DOHH2 (cell line): ENCODE results near the gene TNPO3.

ENCODE experiments used
- H3F3A ChIP-seq: fragments of 200-600 bp; sonication (generic), shearing (Covaris generic); 2 replicates; pipeline ENCODE4 v1.6.0; 2016; ENCODE audit warnings: antibody characterized with exemption, mild to moderate bottlenecking; ENCODE audit not compliant: control insufficient read depth, insufficient read depth
- H3K27ac ChIP-seq: fragments of 200-600 bp; sonication (generic); 2 replicates; pipeline ENCODE4 v1.5.1; 2014; ENCODE audit warnings: low read depth, mild to moderate bottlenecking, low read length, moderate library complexity
- H3K27me3 ChIP-seq: fragments of 200-600 bp; sonication (generic); 2 replicates; pipeline ENCODE4 v1.6.1; 2014; ENCODE audit warnings: mild to moderate bottlenecking, low read length, mixed read lengths; ENCODE audit not compliant: control insufficient read depth
- H3K36me3 ChIP-seq: fragments of 200-600 bp; sonication (generic); 2 replicates; pipeline ENCODE4 v1.6.1; 2014; ENCODE audit warnings: mild to moderate bottlenecking, low read length, moderate library complexity, mixed read lengths; ENCODE audit not compliant: control insufficient read depth
- H3K4me1 ChIP-seq: fragments of 200-600 bp; sonication (generic); 2 replicates; pipeline ENCODE4 v1.6.1; 2014; ENCODE audit warnings: mild to moderate bottlenecking, low read length, mixed read lengths; ENCODE audit not compliant: control insufficient read depth
- H3K4me2 ChIP-seq: fragments of 200-600 bp; sonication (generic); 2 replicates; pipeline ENCODE4 v1.6.0; 2014; ENCODE audit warnings: mild to moderate bottlenecking, low read length, moderate library complexity
- H3K4me3 ChIP-seq: fragments of 200-600 bp; sonication (generic); 2 replicates; pipeline ENCODE4 v1.5.1; 2014; ENCODE audit warnings: mild to moderate bottlenecking, low read length, mixed read lengths
- H3K79me2 ChIP-seq: fragments of 200-600 bp; sonication (generic); 2 replicates; pipeline ENCODE4 v1.6.1; 2014; ENCODE audit warnings: mild to moderate bottlenecking, low read length, mixed read lengths; ENCODE audit not compliant: control insufficient read depth
- H3K9me2 ChIP-seq: fragments of 200-600 bp; sonication (generic); replicated peaks from 2 replicates; pipeline ENCODE4 v1.6.1; 2014; ENCODE audit warnings: mild to moderate bottlenecking, low read length, mixed read lengths; ENCODE audit not compliant: control insufficient read depth
- H3K9me3 ChIP-seq: fragments of 200-600 bp; sonication (generic); 2 replicates; pipeline ENCODE4 v1.6.1; 2014; ENCODE audit warnings: antibody characterized with exemption, low read length, mixed read lengths; ENCODE audit not compliant: control insufficient read depth, insufficient read depth
- H4K20me1 ChIP-seq: fragments of 200-600 bp; sonication (generic); 2 replicates; pipeline ENCODE4 v1.6.0; 2014; ENCODE audit warnings: low read depth, mild to moderate bottlenecking, antibody characterized with exemption, low read length, moderate library complexity; ENCODE audit not compliant: control insufficient read depth, insufficient read depth
- CTCF ChIP-seq: fragments of 200-600 bp; sonication (generic); IDR thresholded peaks from one replicate; pipeline ENCODE4 v1.5.1; 2014; ENCODE audit warnings: antibody characterized with exemption, mild to moderate bottlenecking, low read depth, low read length; ENCODE audit not compliant: poor library complexity, severe bottlenecking
- EZH2phosphoT487 ChIP-seq: fragments of 200-600 bp; sonication (generic); IDR thresholded peaks from 2 replicates; pipeline ENCODE4 v1.6.1; 2017; ENCODE audit warnings: borderline replicate concordance, mild to moderate bottlenecking, antibody characterized with exemption, low read length, moderate library complexity, mixed read lengths

The TNPO3 gene

GRCh38 chr7:129037585-129037984 lies 17.3 kb downstream of the TNPO3 start:
- peaks cover 10% of the 10 kb centered on the region; the same call in 1 of the 2 replicates for H4K20me1 ChIP-seq
- H3K4me3 ChIP-seq, result no peak overlapping the region
- H3K27me3 ChIP-seq, result no peaks in the 10 kb centered on the region
- peaks cover 18% of the 10 kb centered on the region for H3K4me1 ChIP-seq
- no peaks in the 10 kb centered on the region for H3F3A ChIP-seq
- TF ChIP-seq CTCF (no peak), EZH2phosphoT487 (no peak)
- peaks cover 76% of the 10 kb centered on the region for H3K36me3 ChIP-seq
- H3K79me2 ChIP-seq, result peaks cover 96% of the 10 kb centered on the region
- no peaks in the 10 kb centered on the region for H3K9me3 ChIP-seq
- no peak overlapping the region for H3K27ac ChIP-seq
- H3K9me2 ChIP-seq, result no peaks in the 10 kb centered on the region
- H3K4me2 ChIP-seq, result no peak overlapping the region

GRCh38 chr7:129032017-129032416 lies 22.9 kb downstream of the TNPO3 start:
- H4K20me1 ChIP-seq, result no peaks in the 10 kb centered on the region

GRCh38 chr7:129030440-129030839 lies 24.5 kb downstream of the TNPO3 start:
- Histone ChIP-seq H3K4me2 (no peak overlapping the region), H4K20me1 (no peaks in the 10 kb centered on the region), H3K9me2 (no peaks in the 10 kb centered on the region), H3F3A (no peaks in the 10 kb centered on the region), H3K9me3 (no peaks in the 10 kb centered on the region), H3K79me2 (peaks cover 93% of the 10 kb centered on the region), H3K4me1 (0 out of 2 replicates have a peak, but pooled peaks cover 5% of the 10 kb centered on the region), H3K4me3 (no peak overlapping the region), H3K27ac (no peak overlapping the region), H3K27me3 (no peaks in the 10 kb centered on the region), H3K36me3 (peaks cover 58% of the 10 kb centered on the region)
- no peak for TF ChIP-seq EZH2phosphoT487
- no peak for TF ChIP-seq CTCF

More at GRCh38 chr7:129032017-129032416, 22.9 kb downstream of the TNPO3 start:
- H3K4me1 ChIP-seq, result 0 out of 2 replicates have a peak, but pooled peaks cover 5% of the 10 kb centered on the region
- peaks cover 94% of the 10 kb centered on the region for H3K79me2 ChIP-seq
- TF ChIP-seq EZH2phosphoT487, result no peak
- no peak for TF ChIP-seq CTCF
- H3F3A ChIP-seq, result no peaks in the 10 kb centered on the region
- H3K4me2 ChIP-seq, result no peak overlapping the region
- no peaks in the 10 kb centered on the region for H3K27me3 ChIP-seq
- H3K9me3 ChIP-seq, result no peaks in the 10 kb centered on the region
- H3K27ac ChIP-seq, result no peak overlapping the region
- no peak overlapping the region for H3K4me3 ChIP-seq
- peaks cover 67% of the 10 kb centered on the region for H3K36me3 ChIP-seq
- no peaks in the 10 kb centered on the region for H3K9me2 ChIP-seq
